ENCODE results near the gene SHROOM3. TPM values are rescaled to one million over a fixed set of nuclear protein-coding genes. Genes with fewer than 3 reads are reported as not detected.

Gene SHROOM3
- total and polyA plus RNA-seq, 8 donors = 13.5 to 96.9 (median 16.9) TPM

- Histone ChIP-seq H3K4me3 (no peak overlapping the region), H3K36me3 (no peaks in the 10 kb centered on the region), H3K4me1 (no peaks in the 10 kb centered on the region), H3K9me3 (no peaks in the 10 kb centered on the region), H3K27me3 (no peaks in the 10 kb centered on the region), H3K27ac (no peak overlapping the region)
- ATAC-seq = peak; percentile 13
- no peak for TF ChIP-seq CTCF (IDR thresholded peaks at IDR 0.05)
- intact Hi-C loops (cut with DNase I) = no loop called here
- no peak for DNase-seq
Observed at GRCh38 chr4:76569706-76570105, 134.7 kb downstream of the SHROOM3 start.

- H3K4me1 ChIP-seq = no peaks in the 10 kb centered on the region
- H3K27me3 ChIP-seq = no peaks in the 10 kb centered on the region
- ATAC-seq (peak; percentile 80), DNase-seq (no peak)
- no peaks in the 10 kb centered on the region for H3K9me3 ChIP-seq
- H3K27ac ChIP-seq = no peak overlapping the region
- TF ChIP-seq CTCF (IDR thresholded peaks at IDR 0.05) = no peak
- intact Hi-C loops (cut with DNase I) = no loop called here
- H3K36me3 ChIP-seq = no peaks in the 10 kb centered on the region
- no peak overlapping the region for H3K4me3 ChIP-seq
Observed at GRCh38 chr4:76570141-76570973, 135.3 kb downstream of the SHROOM3 start.

- Histone ChIP-seq H3K36me3 (no peaks in the 10 kb centered on the region), H3K4me1 (no peaks in the 10 kb centered on the region), H3K4me3 (no peak overlapping the region), H3K9me3 (no peaks in the 10 kb centered on the region), H3K27ac (no peak overlapping the region), H3K27me3 (no peaks in the 10 kb centered on the region)
- intact Hi-C loops (cut with DNase I) = no loop called here
- TF ChIP-seq CTCF (IDR thresholded peaks at IDR 0.05) = no peak
- DNase-seq = no peak
- peak; percentile 71 for ATAC-seq
Observed at GRCh38 chr4:76571274-76571673, 136.2 kb downstream of the SHROOM3 start.

- no peak for TF ChIP-seq CTCF (IDR thresholded peaks at IDR 0.05)
- H3K4me3 ChIP-seq = no peak overlapping the region
Observed at GRCh38 chr4:76572224-76572623, 137.2 kb downstream of the SHROOM3 start.

GRCh38 chr4:76576824-76577223 is 141.8 kb downstream of the SHROOM3 start:
- no peak overlapping the region for H3K4me3 ChIP-seq
- no peaks in the 10 kb centered on the region for H3K4me1 ChIP-seq
- H3K9me3 ChIP-seq = no peaks in the 10 kb centered on the region
- no peaks in the 10 kb centered on the region for H3K36me3 ChIP-seq
- no peak for TF ChIP-seq CTCF (IDR thresholded peaks at IDR 0.05)
- no peaks in the 10 kb centered on the region for H3K27me3 ChIP-seq
- no peak for ATAC-seq
- no peak for DNase-seq
- intact Hi-C loops (cut with DNase I) = no loop called here
- no peak overlapping the region for H3K27ac ChIP-seq

More at GRCh38 chr4:76572224-76572623, 137.2 kb downstream of the SHROOM3 start:
- H3K27me3 ChIP-seq = no peaks in the 10 kb centered on the region
- intact Hi-C loops (cut with DNase I) = no loop called here
- no peak for DNase-seq
- H3K27ac ChIP-seq = no peak overlapping the region
- H3K9me3 ChIP-seq = no peaks in the 10 kb centered on the region
- no peak for ATAC-seq
- H3K36me3 ChIP-seq = no peaks in the 10 kb centered on the region
- no peaks in the 10 kb centered on the region for H3K4me1 ChIP-seq

All from left lung (tissue), 10 donors.